Lower leg skin (tissue), 3 donors: ENCODE measurements around the gene CHAT.

Source experiments
- CTCF ChIP-seq, 3 donors: fragments of 450-650 bp; IDR thresholded peaks; one replicate each; pipeline ENCODE4 v1.5.1; 2016; ENCODE audit warnings: antibody characterized with exemption in 3 of 3, mild to moderate bottlenecking in 3 of 3, moderate library complexity in 2 of 3
- POLR2A ChIP-seq, 2 donors: fragments of 450-650 bp; IDR thresholded peaks; one replicate each; pipeline ENCODE4 v1.6.1; 2016 to 2017; ENCODE audit warnings: antibody characterized with exemption in 2 of 2, mild to moderate bottlenecking in 1 of 2, moderate library complexity in 1 of 2

GRCh38 chr10:49662169-49662830, 48.5 kb downstream of the CHAT start:
- TF ChIP-seq POLR2A (IDR thresholded peaks at IDR 0.05) = no peak
- no peak for TF ChIP-seq CTCF (IDR thresholded peaks at IDR 0.05)
